Measurements from ENCODE around the gene PIGZ.

The PIGZ gene

GRCh38 chr3:196932600-196932999, 36.0 kb downstream of the PIGZ start:
- TF ChIP-seq, protein P1, sequence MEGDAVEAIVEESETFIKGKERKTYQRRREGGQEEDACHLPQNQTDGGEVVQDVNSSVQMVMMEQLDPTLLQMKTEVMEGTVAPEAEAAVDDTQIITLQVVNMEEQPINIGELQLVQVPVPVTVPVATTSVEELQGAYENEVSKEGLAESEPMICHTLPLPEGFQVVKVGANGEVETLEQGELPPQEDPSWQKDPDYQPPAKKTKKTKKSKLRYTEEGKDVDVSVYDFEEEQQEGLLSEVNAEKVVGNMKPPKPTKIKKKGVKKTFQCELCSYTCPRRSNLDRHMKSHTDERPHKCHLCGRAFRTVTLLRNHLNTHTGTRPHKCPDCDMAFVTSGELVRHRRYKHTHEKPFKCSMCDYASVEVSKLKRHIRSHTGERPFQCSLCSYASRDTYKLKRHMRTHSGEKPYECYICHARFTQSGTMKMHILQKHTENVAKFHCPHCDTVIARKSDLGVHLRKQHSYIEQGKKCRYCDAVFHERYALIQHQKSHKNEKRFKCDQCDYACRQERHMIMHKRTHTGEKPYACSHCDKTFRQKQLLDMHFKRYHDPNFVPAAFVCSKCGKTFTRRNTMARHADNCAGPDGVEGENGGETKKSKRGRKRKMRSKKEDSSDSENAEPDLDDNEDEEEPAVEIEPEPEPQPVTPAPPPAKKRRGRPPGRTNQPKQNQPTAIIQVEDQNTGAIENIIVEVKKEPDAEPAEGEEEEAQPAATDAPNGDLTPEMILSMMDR (IDR thresholded peaks at IDR 0.05; ENCODE audit: low read depth, low read length): no peak
- in situ Hi-C loops (cut with HindIII; ENCODE audit: low sequenced_read_pairs): no loop called here
- no peak for DNase-seq (ENCODE audit: low read depth, low spot score)
- H3K4me3 ChIP-seq (ENCODE audit: low read depth, low read length): no peak overlapping the region

DNA sequence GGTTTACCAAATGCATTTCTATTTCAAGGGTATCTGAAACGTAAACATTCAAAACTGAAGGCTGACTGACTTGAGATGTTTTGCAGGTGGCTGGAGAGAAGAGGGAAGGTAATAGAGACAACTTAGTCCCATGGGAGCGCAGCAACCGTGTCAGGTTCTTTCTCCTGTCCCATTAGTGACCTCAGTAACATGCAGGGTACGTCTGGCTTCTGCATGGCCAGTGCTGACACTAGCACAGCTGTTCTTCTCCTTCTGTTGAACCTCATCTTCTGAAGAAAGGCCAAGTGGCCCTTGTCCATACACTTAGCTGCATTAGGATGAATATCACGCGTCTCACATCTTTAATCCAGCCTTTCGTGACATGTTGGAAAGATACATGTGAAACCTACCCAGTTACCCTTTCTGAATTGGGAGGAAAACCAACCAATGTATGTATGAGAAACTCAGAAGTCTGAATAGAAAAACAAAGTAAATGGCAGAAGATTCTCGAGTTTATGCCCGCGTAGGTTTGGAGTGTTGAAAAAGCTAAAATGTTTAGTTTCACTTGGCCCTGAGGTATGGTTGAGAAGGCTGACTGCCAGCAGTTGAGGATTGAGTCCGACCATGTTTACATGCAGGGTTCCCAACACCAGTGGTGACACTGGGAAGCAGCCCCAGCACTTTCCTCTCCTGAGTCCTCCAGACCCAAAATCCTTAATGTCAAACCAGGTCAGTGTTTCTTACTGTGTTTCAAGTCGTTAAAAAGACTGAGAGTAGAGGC, 36.6 kb downstream of the PIGZ start:
- no peak for DNase-seq (ENCODE audit: low read depth, low spot score)
- in situ Hi-C loops (cut with HindIII; ENCODE audit: low sequenced_read_pairs): no loop called here
- no peak overlapping the region for H3K4me3 ChIP-seq (ENCODE audit: low read depth, low read length)
- TF ChIP-seq, protein P1 (IDR thresholded peaks at IDR 0.05; ENCODE audit: low read depth, low read length): no peak

- no peak for DNase-seq (ENCODE audit: low read depth, low spot score)
- TF ChIP-seq, protein P1 (IDR thresholded peaks at IDR 0.05; ENCODE audit: low read depth, low read length): no peak
- in situ Hi-C loops (cut with HindIII; ENCODE audit: low sequenced_read_pairs): no loop called here
- no peak overlapping the region for H3K4me3 ChIP-seq (ENCODE audit: low read depth, low read length)
Observed at GRCh38 chr3:196931157-196931556, 37.5 kb downstream of the PIGZ start.

DNA sequence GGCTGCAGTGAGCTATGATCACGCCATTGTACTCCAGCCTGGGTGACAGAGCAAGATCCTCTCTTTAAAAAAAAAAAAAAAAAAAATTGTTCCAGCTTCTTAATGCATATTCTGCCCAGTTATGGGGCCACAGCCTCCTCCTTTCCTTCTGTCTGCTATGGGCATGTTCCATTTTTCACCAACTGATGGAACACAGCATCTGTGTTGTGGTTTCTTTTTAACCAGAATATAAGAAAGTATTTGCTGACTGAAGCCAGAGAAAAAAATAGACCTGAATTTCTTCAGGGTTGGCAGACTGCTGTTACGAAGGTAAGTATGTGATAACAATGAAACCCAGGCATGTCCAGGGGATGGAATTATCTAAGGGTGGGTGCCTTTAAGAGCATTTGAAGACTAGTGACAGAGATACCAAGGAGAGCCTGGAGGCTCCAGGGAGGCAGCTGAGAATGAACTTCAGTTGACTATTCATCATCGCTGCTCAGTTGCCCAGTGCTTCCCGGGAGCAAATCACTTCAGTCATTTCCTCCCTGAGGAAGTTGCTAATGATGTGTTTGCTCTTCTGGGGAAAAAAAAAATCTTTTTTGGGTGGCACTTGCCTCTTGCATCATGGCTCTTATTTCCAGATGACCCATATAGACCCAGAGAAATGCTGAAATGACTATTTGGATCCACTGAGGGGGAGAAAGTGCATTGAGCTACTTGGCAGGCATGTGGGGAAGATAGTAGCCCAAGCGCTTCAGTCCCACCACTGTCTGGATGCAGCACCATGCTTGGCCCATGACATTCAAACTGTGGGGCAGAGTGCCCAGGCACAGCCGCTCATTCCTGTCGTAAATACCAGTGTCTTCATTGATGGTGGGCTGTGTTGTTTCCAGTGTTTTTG, 40.8 kb downstream of the PIGZ start:
- H3K4me3 ChIP-seq (ENCODE audit: low read depth, low read length): no peak overlapping the region
- in situ Hi-C loops (cut with HindIII; ENCODE audit: low sequenced_read_pairs): no loop called here
- DNase-seq (ENCODE audit: low read depth, low spot score): no peak
- TF ChIP-seq, protein P1 (IDR thresholded peaks at IDR 0.05; ENCODE audit: low read depth, low read length): no peak

DNA sequence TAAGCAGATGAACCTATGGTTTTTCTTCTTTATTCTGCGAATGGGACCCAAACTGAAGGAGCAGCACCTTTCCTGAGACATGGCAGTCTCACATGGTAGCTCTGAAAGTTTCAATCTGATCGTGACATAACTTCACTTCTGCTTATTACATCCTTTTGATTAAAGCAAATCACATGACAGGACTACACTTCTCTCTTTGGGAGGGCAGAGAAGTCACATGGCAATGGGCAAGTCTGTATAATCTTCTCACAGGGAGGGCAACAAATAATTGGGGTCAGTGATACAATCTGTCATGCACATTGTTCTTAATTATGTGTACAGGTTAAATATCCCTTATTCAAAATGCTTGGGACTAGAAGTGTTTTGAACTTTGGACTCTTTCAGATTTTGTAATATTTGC, 47.9 kb downstream of the PIGZ start:
- TF ChIP-seq, protein P1 (IDR thresholded peaks at IDR 0.05; ENCODE audit: low read depth, low read length): no peak

DNA sequence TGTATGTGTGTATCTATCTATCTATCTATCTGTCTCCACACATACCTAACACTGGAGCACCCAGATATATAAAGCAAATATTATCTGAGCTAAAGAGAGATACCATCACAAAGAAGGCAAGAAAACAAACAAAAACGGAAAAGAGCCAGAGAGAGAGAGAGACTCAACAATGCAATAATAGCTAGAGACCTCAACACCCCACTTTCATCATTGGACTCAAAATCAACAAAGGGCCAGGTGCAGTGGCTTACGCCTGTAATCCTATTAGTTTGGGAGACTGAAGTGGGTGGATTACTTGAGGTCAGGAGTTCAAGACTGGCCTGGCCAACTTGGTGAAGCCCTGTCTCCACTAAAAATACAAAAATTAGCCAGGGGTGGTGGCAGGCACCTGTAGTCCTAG, 49.7 kb downstream of the PIGZ start:
- in situ Hi-C loops (cut with HindIII; ENCODE audit: low sequenced_read_pairs): no loop called here
- TF ChIP-seq, protein P1 (IDR thresholded peaks at IDR 0.05; ENCODE audit: low read depth, low read length): no peak
- no peak overlapping the region for H3K4me3 ChIP-seq (ENCODE audit: low read depth, low read length)
- no peak for DNase-seq (ENCODE audit: low read depth, low spot score)

More for the DNA sequence above, 47.9 kb downstream of the PIGZ start:
- H3K4me3 ChIP-seq (ENCODE audit: low read depth, low read length): no peak overlapping the region
- DNase-seq (ENCODE audit: low read depth, low spot score): no peak
- in situ Hi-C loops (cut with HindIII; ENCODE audit: low sequenced_read_pairs): no loop called here
